Caco-2 (cell line): ENCODE measurements around the gene PLEKHA3. TPM values are rescaled to one million over a fixed set of nuclear protein-coding genes. Genes with fewer than 3 reads are reported as not detected.
"Not testable (repeated sequence)": the region's sequence is repeated elsewhere in the genome, so short reads cannot be mapped to it uniquely, and the experiment has no call there.

Experiments
- BruUV-seq: library from RNA; stranded (reverse); fragments of 400-500 nt; replicated peaks from 2 replicates; lab custom pipeline; 2021; lab: Mats Ljungman, UMichigan
- CTCF ChIA-PET: fragments of 300-600 bp; sonication (Branson Sonifier 250); formaldehyde crosslinking; loops from one replicate; lab custom pipeline; 2022; ENCODE audit warnings: antibody characterized with exemption; lab: Charles Lee
- POLR2A ChIA-PET: fragments of 300-600 bp; sonication (Branson Sonifier 250); formaldehyde crosslinking; loops from one replicate; lab custom pipeline; 2022; ENCODE audit warnings: antibody characterized with exemption; lab: Charles Lee
- DNase-seq, 2 experiments: peaks; one replicate each; pipeline versions ENCODE4 v3.0.0 to v3.0.0-alpha.2; 2020 to 2022
- H3K27me3 ChIP-seq: replicated peaks from 2 replicates; pipeline ENCODE4 v1.6.0; 2011; ENCODE audit warnings: low read length; ENCODE audit not compliant: control insufficient read depth, insufficient read depth
- H3K36me3 ChIP-seq: 2 replicates; pipeline ENCODE4 v1.5.1; 2011; ENCODE audit warnings: low read length; ENCODE audit not compliant: control insufficient read depth, insufficient read depth
- H3K4me1 ChIP-seq: fragments of 250-450 bp; sonication (Bioruptor Pico); 2 replicates; pipeline ENCODE4 v1.5.1; 2020; ENCODE audit warnings: mild to moderate bottlenecking
- H3K4me3 ChIP-seq: 2 replicates; pipeline ENCODE4 v1.5.1; 2011; ENCODE audit warnings: low read depth, mild to moderate bottlenecking, control low read depth, low read length
- H3K9me3 ChIP-seq: fragments of 250-450 bp; sonication (Bioruptor Pico); 2 replicates; pipeline ENCODE4 v1.5.1; 2020; ENCODE audit warnings: mild to moderate bottlenecking, moderate library complexity
- H3K27ac Mint-ChIP-seq: one replicate; pipeline ENCODE4 v1.8.0; 2022; ENCODE audit warnings: mixed read lengths; ENCODE audit not compliant: unreplicated experiment
- H3K27me3 Mint-ChIP-seq: one replicate; pipeline ENCODE4 v1.8.0; 2022; ENCODE audit warnings: mixed read lengths; ENCODE audit not compliant: insufficient read depth, unreplicated experiment
- H3K36me3 Mint-ChIP-seq: one replicate; pipeline ENCODE4 v1.8.0; 2022; ENCODE audit warnings: mild to moderate bottlenecking, mixed read lengths; ENCODE audit not compliant: insufficient read depth, unreplicated experiment
- H3K4me1 Mint-ChIP-seq: one replicate; pipeline ENCODE4 v1.8.0; 2022; ENCODE audit warnings: low read depth, mixed read lengths; ENCODE audit not compliant: unreplicated experiment
- H3K4me3 Mint-ChIP-seq: one replicate; pipeline ENCODE4 v1.8.0; 2022; ENCODE audit warnings: mild to moderate bottlenecking, moderate library complexity, mixed read lengths; ENCODE audit not compliant: unreplicated experiment
- H3K9me3 Mint-ChIP-seq: one replicate; pipeline ENCODE4 v1.8.0; 2022; ENCODE audit warnings: mixed read lengths; ENCODE audit not compliant: unreplicated experiment
- intact Hi-C: fragments of 100-400 bp; cut with micrococcal nuclease; formaldehyde crosslinking; loops from one replicate; pipeline ENCODE4 v1.10.0; 2022; ENCODE audit not compliant: unreplicated experiment
- total RNA-seq: library from RNA; stranded (reverse); gene quantifications from 2 replicates; pipeline ENCODE4 v1.2.3, GENCODE V29; 2022
- TF ChIP-seq, protein P1 (sequence below), 2 experiments: fragments of 200-600 bp in 1 of 2; IDR thresholded peaks; 1 replicate in 1 of 2; 2 replicates in 1 of 2; pipeline versions ENCODE4 v1.5.1 to v1.8.0; 2011 to 2022; ENCODE audit warnings: antibody characterized with exemption in 1 of 2, control low read depth in 1 of 2, inconsistent platforms in 1 of 2, low read depth in 1 of 2, low read length in 1 of 2, mild to moderate bottlenecking in 1 of 2, moderate library complexity in 1 of 2; ENCODE audit not compliant: insufficient read depth in 1 of 2, severe bottlenecking in 1 of 2, unreplicated experiment in 1 of 2

The PLEKHA3 gene
- total RNA-seq, 1 experiment from 2014 or later, result 18.5 TPM

DNA sequence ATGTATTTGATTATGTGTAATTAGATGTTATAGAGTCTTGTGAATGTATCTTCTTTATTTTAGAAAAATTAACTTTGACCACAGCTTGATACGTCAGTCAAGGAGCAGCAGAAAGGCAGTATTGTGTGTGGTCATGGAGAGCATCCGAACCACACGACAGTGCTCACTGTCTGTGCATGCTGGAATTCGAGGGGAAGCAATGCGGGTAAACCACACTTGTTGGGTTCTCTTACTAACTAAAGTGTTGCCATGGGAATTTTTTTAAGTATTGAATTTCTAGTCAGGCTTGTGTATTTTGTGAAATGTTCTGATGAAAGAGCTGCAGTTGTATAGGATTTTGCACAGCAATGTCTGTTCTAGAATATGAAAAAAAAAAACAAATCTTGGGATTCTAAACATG is 24.3 kb upstream of the PLEKHA3 start:
- BruUV-seq, result no TSS peak
- 0 out of 2 replicates have a peak, but pooled peaks cover 4% of the 10 kb centered on the region for H3K9me3 ChIP-seq
- no peaks in the 10 kb centered on the region for H3K36me3 ChIP-seq
- TF ChIP-seq, protein P1, sequence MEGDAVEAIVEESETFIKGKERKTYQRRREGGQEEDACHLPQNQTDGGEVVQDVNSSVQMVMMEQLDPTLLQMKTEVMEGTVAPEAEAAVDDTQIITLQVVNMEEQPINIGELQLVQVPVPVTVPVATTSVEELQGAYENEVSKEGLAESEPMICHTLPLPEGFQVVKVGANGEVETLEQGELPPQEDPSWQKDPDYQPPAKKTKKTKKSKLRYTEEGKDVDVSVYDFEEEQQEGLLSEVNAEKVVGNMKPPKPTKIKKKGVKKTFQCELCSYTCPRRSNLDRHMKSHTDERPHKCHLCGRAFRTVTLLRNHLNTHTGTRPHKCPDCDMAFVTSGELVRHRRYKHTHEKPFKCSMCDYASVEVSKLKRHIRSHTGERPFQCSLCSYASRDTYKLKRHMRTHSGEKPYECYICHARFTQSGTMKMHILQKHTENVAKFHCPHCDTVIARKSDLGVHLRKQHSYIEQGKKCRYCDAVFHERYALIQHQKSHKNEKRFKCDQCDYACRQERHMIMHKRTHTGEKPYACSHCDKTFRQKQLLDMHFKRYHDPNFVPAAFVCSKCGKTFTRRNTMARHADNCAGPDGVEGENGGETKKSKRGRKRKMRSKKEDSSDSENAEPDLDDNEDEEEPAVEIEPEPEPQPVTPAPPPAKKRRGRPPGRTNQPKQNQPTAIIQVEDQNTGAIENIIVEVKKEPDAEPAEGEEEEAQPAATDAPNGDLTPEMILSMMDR (IDR thresholded peaks at IDR 0.05; ENCODE audit: insufficient read depth in 1 of 2, low read depth in 1 of 2, low read length in 1 of 2, severe bottlenecking in 1 of 2, unreplicated experiment in 1 of 2), result no peak
- H3K9me3 Mint-ChIP-seq, result no peaks in the 10 kb centered on the region
- DNase-seq, result no peak
- H3K27me3 Mint-ChIP-seq, result peaks cover 5% of the 10 kb centered on the region
- H3K36me3 Mint-ChIP-seq, result peaks cover 10% of the 10 kb centered on the region
- POLR2A ChIA-PET, result no interaction called here
- intact Hi-C loops, result no loop called here
- no peaks in the 10 kb centered on the region for H3K4me1 Mint-ChIP-seq
- no peak overlapping the region for H3K4me3 Mint-ChIP-seq
- CTCF ChIA-PET, result no interaction called here
- H3K27ac Mint-ChIP-seq, result no peak overlapping the region
- no peaks in the 10 kb centered on the region for H3K4me1 ChIP-seq
- H3K27me3 ChIP-seq, result no peaks in the 10 kb centered on the region
- H3K4me3 ChIP-seq, result no peak overlapping the region

DNA sequence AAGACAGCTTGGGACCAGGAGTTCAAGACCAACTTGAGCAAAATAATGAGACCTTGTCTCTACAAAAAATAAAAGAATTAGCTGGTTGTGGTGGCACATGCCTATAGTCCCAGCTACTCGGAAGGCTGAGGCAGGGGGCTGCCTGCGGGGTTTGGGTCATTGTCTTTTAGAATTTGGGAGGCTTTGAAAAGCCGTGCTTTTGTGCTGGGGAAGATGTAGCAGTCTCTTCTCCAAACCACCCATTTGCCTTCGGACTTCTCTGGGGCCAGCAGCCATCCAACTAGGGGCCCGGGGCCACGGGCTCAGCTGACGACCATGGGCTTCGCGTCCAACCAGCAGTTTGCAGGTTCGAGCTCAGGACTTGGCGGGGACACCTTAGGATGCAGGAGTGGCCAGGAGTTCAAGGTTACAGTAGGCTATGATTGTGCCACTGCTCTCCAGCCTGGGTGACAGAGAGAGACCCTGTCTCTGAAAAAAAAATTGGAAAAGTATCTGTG is 22.8 kb upstream of the PLEKHA3 start:
- intact Hi-C loops, result no loop called here
- no TSS peak for BruUV-seq
- Histone ChIP-seq H3K4me3 (no peak overlapping the region), H3K27me3 (no peaks in the 10 kb centered on the region), H3K36me3 (no peaks in the 10 kb centered on the region), H3K9me3 (0 out of 2 replicates have a peak, but pooled peaks cover 4% of the 10 kb centered on the region), H3K4me1 (no peaks in the 10 kb centered on the region)
- no peak for DNase-seq
- TF ChIP-seq, protein P1 (IDR thresholded peaks at IDR 0.05; ENCODE audit: insufficient read depth in 1 of 2, low read depth in 1 of 2, low read length in 1 of 2, severe bottlenecking in 1 of 2, unreplicated experiment in 1 of 2), result no peak
- Mint-ChIP-seq H3K27ac (no peak overlapping the region), H3K4me1 (no peaks in the 10 kb centered on the region), H3K27me3 (peaks cover 5% of the 10 kb centered on the region), H3K9me3 (no peaks in the 10 kb centered on the region), H3K36me3 (no peaks in the 10 kb centered on the region), H3K4me3 (no peak overlapping the region)
- CTCF ChIA-PET, result no interaction called here
- POLR2A ChIA-PET, result no interaction called here

DNA sequence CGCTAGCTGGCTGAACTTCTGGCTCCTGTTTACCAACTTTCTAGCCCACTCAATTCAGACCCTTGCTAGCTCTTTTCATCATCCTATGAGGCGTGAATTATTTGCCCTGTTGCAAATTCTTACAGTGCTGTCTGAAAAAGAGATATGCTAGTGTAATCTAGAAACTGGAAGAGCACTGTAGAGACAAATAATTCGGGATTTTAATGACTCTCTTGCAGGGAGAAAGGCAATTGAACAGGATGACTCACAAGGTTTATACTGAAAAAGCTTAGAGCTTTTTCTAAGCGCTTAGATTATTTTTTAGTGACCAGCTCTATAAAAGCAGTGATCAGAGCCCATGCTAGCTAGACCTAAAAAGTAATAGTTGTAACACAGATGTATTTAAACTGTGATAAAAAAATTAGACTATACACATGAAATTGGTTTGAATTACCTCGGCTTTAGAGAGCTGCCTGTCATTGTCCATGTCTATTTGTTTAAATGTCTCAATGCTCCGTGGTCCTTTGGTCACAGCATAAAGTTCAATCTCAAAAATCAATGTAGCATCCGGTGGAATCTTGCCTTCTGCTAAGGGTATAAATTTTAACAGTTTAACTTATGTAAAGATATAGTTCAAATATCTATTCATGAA is 10.9 kb upstream of the PLEKHA3 start:
- Histone ChIP-seq H3K4me1 (no peaks in the 10 kb centered on the region), H3K4me3 (no peak overlapping the region), H3K36me3 (no peaks in the 10 kb centered on the region), H3K9me3 (no peaks in the 10 kb centered on the region), H3K27me3 (no peaks in the 10 kb centered on the region)
- TF ChIP-seq, protein P1 (IDR thresholded peaks at IDR 0.05; ENCODE audit: insufficient read depth in 1 of 2, low read depth in 1 of 2, low read length in 1 of 2, severe bottlenecking in 1 of 2, unreplicated experiment in 1 of 2), result no peak
- ChIA-PET CTCF (interaction anchor here (0.7 kb wide), 2 partner anchors 232 to 403 kb away, joined by 4 read pairs; no protein-coding TSS in a partner anchor), POLR2A (no interaction called here)
- no peaks in the 10 kb centered on the region for H3K4me1 Mint-ChIP-seq
- no TSS peak for BruUV-seq
- H3K9me3 Mint-ChIP-seq, result no peaks in the 10 kb centered on the region
- no peak overlapping the region for H3K27ac Mint-ChIP-seq
- intact Hi-C loops, result no loop called here
- DNase-seq, result no peak
- H3K27me3 Mint-ChIP-seq, result no peaks in the 10 kb centered on the region
- H3K4me3 Mint-ChIP-seq, result no peak overlapping the region
- no peaks in the 10 kb centered on the region for H3K36me3 Mint-ChIP-seq

GRCh38 chr2:178471313-178471712 is 8.9 kb upstream of the PLEKHA3 start:
- H3K4me3 Mint-ChIP-seq, CTCF ChIA-PET, DNase-seq, H3K27ac Mint-ChIP-seq, BruUV-seq, POLR2A ChIA-PET, H3K36me3 ChIP-seq, H3K27me3 ChIP-seq, H3K4me3 ChIP-seq, intact Hi-C loops, H3K4me1 ChIP-seq, H3K27me3 Mint-ChIP-seq, H3K9me3 Mint-ChIP-seq, H3K4me1 Mint-ChIP-seq, H3K9me3 ChIP-seq, H3K36me3 Mint-ChIP-seq: not testable (repeated sequence)
